SK-N-SH (cell line): ENCODE results near the gene ERC1. TPM values are rescaled to one million over a fixed set of nuclear protein-coding genes. Genes with fewer than 3 reads are reported as not detected.
A peak's percentile ranks its signal among the peaks of the same experiment; 100 is the strongest.

Experiments
- CTCF ChIA-PET: fragments of 300-600, 350-600 bp; formaldehyde crosslinking; extraction: SDS; loops from one replicate; lab custom pipeline; 2021; lab: Yijun Ruan, JAX
- POLR2A ChIA-PET: fragments of 350-600 bp; sonication (Branson Sonifier 250); formaldehyde crosslinking; extraction: SDS; loops from one replicate; lab custom pipeline; 2020; ENCODE audit warnings: antibody characterized with exemption, inconsistent platforms; lab: Yijun Ruan, JAX
- DNase-seq: peaks from one replicate; pipeline ENCODE4 v3.0.0; 2012
- H2AFZ ChIP-seq: fragments of 200-600 bp; sonication (generic); 2 replicates; pipeline ENCODE4 v1.8.1; 2016; ENCODE audit warnings: antibody characterized with exemption, mild to moderate bottlenecking, low read depth
- H3F3A ChIP-seq: fragments of 200-600 bp; sonication (generic); replicated peaks from 2 replicates; pipeline ENCODE3; 2016; ENCODE audit warnings: antibody characterized with exemption, mild to moderate bottlenecking; ENCODE audit not compliant: insufficient read depth
- H3K27ac ChIP-seq, 2 experiments: fragments of 200-500 bp in 1 of 2; fragments of 200-600 bp in 1 of 2; sonication (Bioruptor generic) in 1 of 2; sonication (generic), shearing (Covaris generic) in 1 of 2; 2 replicates each; pipeline versions ENCODE4 v1.5.1 to v1.6.1; 2014 to 2016; ENCODE audit warnings: low read depth in 2 of 2, inconsistent platforms in 1 of 2, low read length in 1 of 2, mild to moderate bottlenecking in 1 of 2, mixed read lengths in 1 of 2
- H3K27me3 ChIP-seq: fragments of 200-600 bp; sonication (generic), shearing (Covaris generic); 2 replicates; pipeline ENCODE4 v1.6.1; 2016; ENCODE audit warnings: mixed run types; ENCODE audit not compliant: insufficient read depth
- H3K36me3 ChIP-seq, 2 experiments: fragments of 200-500 bp in 1 of 2; fragments of 200-600 bp in 1 of 2; sonication (Bioruptor generic) in 1 of 2; sonication (generic) in 1 of 2; replicated peaks in 1 of 2; 2 replicates each; pipeline versions ENCODE3 to v1.5.1; 2014 to 2016; ENCODE audit warnings: low read length in 1 of 2, mild to moderate bottlenecking in 1 of 2; ENCODE audit not compliant: insufficient read depth in 2 of 2, control insufficient read depth in 1 of 2
- H3K4me1 ChIP-seq, 2 experiments: fragments of 200-500 bp in 1 of 2; fragments of 200-600 bp in 1 of 2; sonication (Bioruptor generic) in 1 of 2; sonication (generic), shearing (Covaris generic) in 1 of 2; 2 replicates each; pipeline versions ENCODE4 v1.5.1 to v1.6.1; 2014 to 2016; ENCODE audit warnings: low read depth in 1 of 2, low read length in 1 of 2, mixed run types in 1 of 2; ENCODE audit not compliant: insufficient read depth in 2 of 2, control insufficient read depth in 1 of 2
- H3K4me2 ChIP-seq: fragments of 200-600 bp; sonication (generic), shearing (Covaris generic); 2 replicates; pipeline ENCODE4 v1.6.1; 2017; ENCODE audit warnings: mixed run types
- H3K4me3 ChIP-seq, 2 experiments: fragments of 200-500 bp in 1 of 2; fragments of 200-600 bp in 1 of 2; sonication (Bioruptor generic) in 1 of 2; sonication (generic), shearing (Covaris generic) in 1 of 2; 2 replicates each; pipeline versions ENCODE4 v1.5.1 to v1.8.1; 2014 to 2016; ENCODE audit warnings: low read depth in 2 of 2, inconsistent platforms in 1 of 2, low read length in 1 of 2, mild to moderate bottlenecking in 1 of 2, mixed read lengths in 1 of 2, moderate library complexity in 1 of 2
- H3K79me2 ChIP-seq: fragments of 200-600 bp; sonication (generic); 2 replicates; pipeline ENCODE4 v1.8.1; 2017; ENCODE audit warnings: mild to moderate bottlenecking; ENCODE audit not compliant: insufficient read depth
- H3K9ac ChIP-seq: fragments of 200-600 bp; sonication (generic); 2 replicates; pipeline ENCODE4 v1.6.1; 2017; ENCODE audit warnings: mixed run types
- H3K9me2 ChIP-seq: fragments of 200-600 bp; sonication (generic); 2 replicates; pipeline ENCODE4 v1.6.1; 2017; ENCODE audit warnings: mixed run types
- H3K9me3 ChIP-seq: fragments of 200-600 bp; sonication (generic); 2 replicates; pipeline ENCODE4 v1.6.1; 2017; ENCODE audit warnings: mixed run types, mild to moderate bottlenecking, moderate library complexity
- H4K20me1 ChIP-seq: fragments of 200-600 bp; sonication (generic); 2 replicates; pipeline ENCODE4 v1.6.1; 2017; ENCODE audit warnings: mild to moderate bottlenecking, mixed run types; ENCODE audit not compliant: insufficient read depth
- ELF1 ChIP-seq: IDR thresholded peaks from 2 replicates; pipeline ENCODE4 v1.4.0; 2012
- FOSL2 ChIP-seq: IDR thresholded peaks from 2 replicates; pipeline ENCODE4 v1.4.0; 2012; ENCODE audit warnings: low read depth, mild to moderate bottlenecking, moderate library complexity, borderline replicate concordance
- JUND ChIP-seq: IDR thresholded peaks from 2 replicates; pipeline ENCODE4 v1.4.0; 2012
- MAX ChIP-seq: IDR thresholded peaks from 2 replicates; pipeline ENCODE4 v1.4.0; 2012; ENCODE audit warnings: low read depth
- NRF1 ChIP-seq: IDR thresholded peaks from 2 replicates; pipeline ENCODE4 v1.6.1; 2012; ENCODE audit warnings: low read depth, mild to moderate bottlenecking, low read length
- RAD21 ChIP-seq: IDR thresholded peaks from 2 replicates; pipeline ENCODE4 v1.6.1; 2012; ENCODE audit warnings: mild to moderate bottlenecking, low read length
- RCOR1 ChIP-seq: fragments of 150-350 bp; IDR thresholded peaks from 2 replicates; pipeline ENCODE4 v1.6.1; 2017; ENCODE audit warnings: antibody characterized with exemption, low read length
- RFX5 ChIP-seq: IDR thresholded peaks from 2 replicates; pipeline ENCODE4 v1.6.1; 2012; ENCODE audit warnings: mild to moderate bottlenecking, improper control_type of control experiment, low read length
- SIN3A ChIP-seq: IDR thresholded peaks from 2 replicates; pipeline ENCODE4 v1.6.1; 2012; ENCODE audit warnings: low read depth, mild to moderate bottlenecking, low read length, moderate library complexity, borderline replicate concordance
- TEAD4 ChIP-seq: IDR thresholded peaks from 2 replicates; pipeline ENCODE4 v1.4.0; 2012; ENCODE audit warnings: mild to moderate bottlenecking, borderline replicate concordance; ENCODE audit not compliant: insufficient read depth
- USF1 ChIP-seq: IDR thresholded peaks from 2 replicates; pipeline ENCODE4 v1.4.0; 2012; ENCODE audit warnings: low read depth, borderline replicate concordance
- YY1 ChIP-seq: IDR thresholded peaks from 2 replicates; pipeline ENCODE4 v1.4.0; 2012; ENCODE audit warnings: low read depth, mild to moderate bottlenecking
- WGBS: methylation state at CpG from one replicate; pipeline ENCODE4 v1.1.6; 2017; ENCODE audit warnings: low lambda C conversion rate; 5-methylcytosine and 5-hydroxymethylcytosine counted together
- polyA plus RNA-seq, 3 experiments: library from polyadenylated mRNA; depleted of rRNA; stranded (reverse); fragments of >200 nt; gene quantifications; 2 replicates each; pipeline ENCODE4 v1.2.3, GENCODE V29; 2012

Gene ERC1
- polyA plus RNA-seq, 1 of the 3 experiments (the other 2 are of a cell fraction) = 7.5 TPM

- Histone ChIP-seq H3K9me3 (no peaks in the 10 kb centered on the region), H3K27ac (no peak overlapping the region), H3K4me1 (peaks cover 0 to 5% of the 10 kb centered on the region in 2 experiments; a peak in 1 of 4 replicates), H2AFZ (no peak overlapping the region), H3K36me3 (no peaks in the 10 kb centered on the region), H3K27me3 (no peaks in the 10 kb centered on the region), H3F3A (no peaks in the 10 kb centered on the region), H3K4me2 (no peak overlapping the region), H3K9me2 (no peaks in the 10 kb centered on the region)
- POLR2A ChIA-PET = no interaction called here
- 84% methylated on average over 12 of the region's 13 CpGs for WGBS
- peak; percentile 46 for DNase-seq
- no peak for TF ChIP-seq JUND
- no peak for TF ChIP-seq FOSL2
- no peak for TF ChIP-seq SIN3A
- TF ChIP-seq YY1 = no peak
- no peak for TF ChIP-seq RCOR1
- TF ChIP-seq, all 33 proteins: peak for 0
- no peaks in the 10 kb centered on the region for H4K20me1 ChIP-seq
- no peak overlapping the region for H3K9ac ChIP-seq
- CTCF ChIA-PET = interaction anchor here (1.4 kb wide), 1 partner anchor 385 kb away, joined by 4 read pairs; no protein-coding TSS in a partner anchor
- no peaks in the 10 kb centered on the region for H3K79me2 ChIP-seq
- H3K4me3 ChIP-seq = no peak overlapping the region
Observed at GRCh38 chr12:1502831-1503230, 511.8 kb downstream of the ERC1 start.

GRCh38 chr12:1503281-1503711 lies 512.3 kb downstream of the ERC1 start:
- no peaks in the 10 kb centered on the region for H3K27me3 ChIP-seq
- no peak overlapping the region for H3K4me2 ChIP-seq
- H2AFZ ChIP-seq = no peak overlapping the region
- DNase-seq = no peak
- H4K20me1 ChIP-seq = no peaks in the 10 kb centered on the region
- TF ChIP-seq NRF1 (no peak), FOSL2 (no peak), TEAD4 (no peak), RCOR1 (no peak)
- TF ChIP-seq, all 33 proteins: peak for 0
- Histone ChIP-seq H3K4me3 (no peak overlapping the region), H3K9me2 (no peaks in the 10 kb centered on the region), H3K9me3 (no peaks in the 10 kb centered on the region), H3K4me1 (peaks cover 0 to 5% of the 10 kb centered on the region in 2 experiments; a peak in 1 of 4 replicates), H3F3A (no peaks in the 10 kb centered on the region), H3K79me2 (no peaks in the 10 kb centered on the region), H3K9ac (no peak overlapping the region), H3K27ac (no peak overlapping the region), H3K36me3 (no peaks in the 10 kb centered on the region)
- 90% methylated on average over 15 of the region's 22 CpGs for WGBS
- ChIA-PET POLR2A (no interaction called here), CTCF (interaction anchor here (1.4 kb wide), 1 partner anchor 385 kb away, joined by 4 read pairs; no protein-coding TSS in a partner anchor)

GRCh38 chr12:1504304-1504894 lies 513.4 kb downstream of the ERC1 start:
- Histone ChIP-seq H3F3A (no peaks in the 10 kb centered on the region), H3K4me2 (no peak overlapping the region), H4K20me1 (no peaks in the 10 kb centered on the region), H3K27me3 (no peaks in the 10 kb centered on the region), H3K36me3 (no peaks in the 10 kb centered on the region), H2AFZ (no peak overlapping the region), H3K79me2 (no peaks in the 10 kb centered on the region), H3K4me1 (peaks cover 0 to 5% of the 10 kb centered on the region in 2 experiments; a peak in 1 of 4 replicates), H3K9me3 (no peaks in the 10 kb centered on the region), H3K4me3 (no peak overlapping the region), H3K9me2 (no peaks in the 10 kb centered on the region), H3K27ac (no peak overlapping the region), H3K9ac (no peak overlapping the region)
- no peak for DNase-seq
- ChIA-PET CTCF (no interaction called here), POLR2A (no interaction called here)
- 92% methylated on average over 16 of the region's 16 CpGs for WGBS
- TF ChIP-seq RAD21 = no peak
- no peak for TF ChIP-seq USF1
- TF ChIP-seq JUND = no peak
- TF ChIP-seq ELF1 = no peak
- TF ChIP-seq YY1 = no peak
- no peak for TF ChIP-seq MAX
- no peak for TF ChIP-seq RFX5
